ENCODE results near the gene TIGD6. TPM values are rescaled to one million over a fixed set of nuclear protein-coding genes. Genes with fewer than 3 reads are reported as not detected.

Gene TIGD6
- total RNA-seq, 1 experiment from 2014 or later, result 2.1 TPM

- intact Hi-C loops (cut with micrococcal nuclease), result no loop called here
- no peak overlapping the region for H3K9ac ChIP-seq (ENCODE audit: low read length)
- ChIA-PET CTCF (interaction anchor here (1.5 kb wide), 1 partner anchor 11 kb away, joined by 5 read pairs; no protein-coding TSS in a partner anchor), RAD21 (ENCODE audit: low non-redundant PET in 1 of 2, low total read pairs in 2 of 2, uncharacterized antibody in 2 of 2, unreplicated experiment in 2 of 2) (no interaction called here), POLR2A (no interaction called here)
- no peak overlapping the region for H3K27ac ChIP-seq (ENCODE audit: low read depth, low read length)
- H3K4me3 ChIP-seq (replicated peaks in 1 of 2; ENCODE audit: low read depth in 1 of 2, low read length in 2 of 2), result no peak overlapping the region
- H3K9me2 ChIP-seq (ENCODE audit: insufficient read depth), result no peaks in the 10 kb centered on the region
- H3K4me2 ChIP-seq (ENCODE audit: low read length), result no peak overlapping the region
- no peaks in the 10 kb centered on the region for H3K36me3 ChIP-seq (ENCODE audit: control insufficient read depth in 1 of 2, insufficient read depth in 2 of 2, low read length in 2 of 2)
- TF ChIP-seq ZFX (IDR thresholded peaks at IDR 0.05) (no peak), ELF1 (IDR thresholded peaks at IDR 0.05; ENCODE audit: borderline replicate concordance, low read depth) (no peak), SP1 (IDR thresholded peaks at IDR 0.05; ENCODE audit: low read depth) (no peak)
- H3K27me3 ChIP-seq (ENCODE audit: insufficient read depth, low read length), result no peaks in the 10 kb centered on the region
- DNase-seq (ENCODE audit: low read depth, low spot score) (no peak), ATAC-seq (no peak)
- no peaks in the 10 kb centered on the region for H3K79me2 ChIP-seq (ENCODE audit: insufficient read depth, low read length)
- no peaks in the 10 kb centered on the region for H3K4me1 ChIP-seq (ENCODE audit: control insufficient read depth in 1 of 2, insufficient read depth in 2 of 2, low read length in 2 of 2)
- no peaks in the 10 kb centered on the region for H4K20me1 ChIP-seq (ENCODE audit: insufficient read depth)
- no TSS peak for BruUV-seq (replicated peaks)
- H2AFZ ChIP-seq (ENCODE audit: low read depth, low read length, poor library complexity, severe bottlenecking), result no peak overlapping the region
- H3K9me3 ChIP-seq (ENCODE audit: control insufficient read depth in 1 of 2, insufficient read depth in 1 of 2, low read depth in 1 of 2, low read length in 2 of 2), result no peaks in the 10 kb centered on the region
These were observed 20.6 kb downstream of the TIGD6 start for GRCh38 chr5:149979896-149980295.

GRCh38 chr5:149975409-149975808 is 25.0 kb downstream of the TIGD6 start:
- CTCF ChIA-PET, result no interaction called here
- no peak for ATAC-seq
- H3K79me2 ChIP-seq (ENCODE audit: insufficient read depth, low read length), result no peaks in the 10 kb centered on the region

More at GRCh38 chr5:149975409-149975808, 25.0 kb downstream of the TIGD6 start:
- Histone ChIP-seq H3K27ac (ENCODE audit: low read depth, low read length) (no peak overlapping the region), H4K20me1 (ENCODE audit: insufficient read depth) (no peaks in the 10 kb centered on the region), H3K4me2 (ENCODE audit: low read length) (no peak overlapping the region), H3K4me1 (ENCODE audit: control insufficient read depth in 1 of 2, insufficient read depth in 2 of 2, low read length in 2 of 2) (no peaks in the 10 kb centered on the region), H3K9me2 (ENCODE audit: insufficient read depth) (no peaks in the 10 kb centered on the region), H3K9me3 (ENCODE audit: control insufficient read depth in 1 of 2, insufficient read depth in 1 of 2, low read depth in 1 of 2, low read length in 2 of 2) (no peaks in the 10 kb centered on the region), H3K4me3 (replicated peaks in 1 of 2; ENCODE audit: low read depth in 1 of 2, low read length in 2 of 2) (no peak overlapping the region), H3K36me3 (ENCODE audit: control insufficient read depth in 1 of 2, insufficient read depth in 2 of 2, low read length in 2 of 2) (no peaks in the 10 kb centered on the region), H2AFZ (ENCODE audit: low read depth, low read length, poor library complexity, severe bottlenecking) (no peak overlapping the region), H3K27me3 (ENCODE audit: insufficient read depth, low read length) (no peaks in the 10 kb centered on the region), H3K9ac (ENCODE audit: low read length) (no peak overlapping the region)
- ChIA-PET POLR2A (interaction anchor here (0.7 kb wide), 1 partner anchor 10 kb away, joined by 3 read pairs; no protein-coding TSS in a partner anchor), RAD21 (ENCODE audit: low non-redundant PET in 1 of 2, low total read pairs in 2 of 2, uncharacterized antibody in 2 of 2, unreplicated experiment in 2 of 2) (no interaction called here)
- no TSS peak for BruUV-seq (replicated peaks)
- intact Hi-C loops (cut with micrococcal nuclease), result no loop called here
- DNase-seq (ENCODE audit: low read depth, low spot score), result no peak
- no peak for TF ChIP-seq SP1 (IDR thresholded peaks at IDR 0.05; ENCODE audit: low read depth)
- no peak for TF ChIP-seq SIN3A (IDR thresholded peaks at IDR 0.05; ENCODE audit: low read depth)
- TF ChIP-seq SRF (IDR thresholded peaks at IDR 0.05; ENCODE audit: low read depth), result no peak
- no peak for TF ChIP-seq EZH2 (IDR thresholded peaks at IDR 0.05)
- no peak for TF ChIP-seq ZNF274 (IDR thresholded peaks at IDR 0.05; ENCODE audit: low read depth, low read length)
- no peak for TF ChIP-seq ATF3 (IDR thresholded peaks at IDR 0.05)
- no peak for TF ChIP-seq EGR1 (IDR thresholded peaks at IDR 0.05; ENCODE audit: low read depth)
- no peak for TF ChIP-seq FOSL1 (IDR thresholded peaks at IDR 0.05; ENCODE audit: low read depth)
- TF ChIP-seq CEBPB (IDR thresholded peaks at IDR 0.05; ENCODE audit: low read depth), result no peak
- no peak for TF ChIP-seq RAD21 (IDR thresholded peaks at IDR 0.05; ENCODE audit: low read depth)

All from HCT116 (cell line).